ENCODE measurements around the gene EVC.

EVC gene

DNA sequence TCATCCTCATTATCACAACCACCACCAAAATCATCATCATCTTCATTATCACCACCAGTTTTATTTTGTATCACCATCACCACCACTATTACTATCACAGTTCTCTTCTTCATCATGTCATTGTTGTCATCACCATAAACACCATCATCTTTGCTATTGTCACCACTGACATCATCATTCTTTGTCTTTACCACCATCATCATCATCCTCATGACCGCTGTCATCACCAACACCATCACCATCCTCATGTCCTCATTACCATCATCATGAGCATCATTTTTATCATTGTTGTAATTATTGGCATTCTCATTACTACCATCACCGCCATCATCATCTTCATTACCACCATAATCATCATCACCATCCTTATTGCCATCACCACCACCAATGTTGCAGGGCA, 31.4 kb downstream of the EVC start:
- TF ChIP-seq, protein P1, sequence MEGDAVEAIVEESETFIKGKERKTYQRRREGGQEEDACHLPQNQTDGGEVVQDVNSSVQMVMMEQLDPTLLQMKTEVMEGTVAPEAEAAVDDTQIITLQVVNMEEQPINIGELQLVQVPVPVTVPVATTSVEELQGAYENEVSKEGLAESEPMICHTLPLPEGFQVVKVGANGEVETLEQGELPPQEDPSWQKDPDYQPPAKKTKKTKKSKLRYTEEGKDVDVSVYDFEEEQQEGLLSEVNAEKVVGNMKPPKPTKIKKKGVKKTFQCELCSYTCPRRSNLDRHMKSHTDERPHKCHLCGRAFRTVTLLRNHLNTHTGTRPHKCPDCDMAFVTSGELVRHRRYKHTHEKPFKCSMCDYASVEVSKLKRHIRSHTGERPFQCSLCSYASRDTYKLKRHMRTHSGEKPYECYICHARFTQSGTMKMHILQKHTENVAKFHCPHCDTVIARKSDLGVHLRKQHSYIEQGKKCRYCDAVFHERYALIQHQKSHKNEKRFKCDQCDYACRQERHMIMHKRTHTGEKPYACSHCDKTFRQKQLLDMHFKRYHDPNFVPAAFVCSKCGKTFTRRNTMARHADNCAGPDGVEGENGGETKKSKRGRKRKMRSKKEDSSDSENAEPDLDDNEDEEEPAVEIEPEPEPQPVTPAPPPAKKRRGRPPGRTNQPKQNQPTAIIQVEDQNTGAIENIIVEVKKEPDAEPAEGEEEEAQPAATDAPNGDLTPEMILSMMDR (IDR thresholded peaks at IDR 0.05; ENCODE audit: low read depth, low read length), result no peak
- no peaks in the 10 kb centered on the region for H3K9me3 ChIP-seq
- no peaks in the 10 kb centered on the region for H3K27me3 ChIP-seq
- DNase-seq, result no peak
- H3K4me3 ChIP-seq (ENCODE audit: low read depth, low read length), result no peak overlapping the region
- H3K36me3 ChIP-seq, result no peaks in the 10 kb centered on the region
- no peaks in the 10 kb centered on the region for H3K4me1 ChIP-seq

DNA sequence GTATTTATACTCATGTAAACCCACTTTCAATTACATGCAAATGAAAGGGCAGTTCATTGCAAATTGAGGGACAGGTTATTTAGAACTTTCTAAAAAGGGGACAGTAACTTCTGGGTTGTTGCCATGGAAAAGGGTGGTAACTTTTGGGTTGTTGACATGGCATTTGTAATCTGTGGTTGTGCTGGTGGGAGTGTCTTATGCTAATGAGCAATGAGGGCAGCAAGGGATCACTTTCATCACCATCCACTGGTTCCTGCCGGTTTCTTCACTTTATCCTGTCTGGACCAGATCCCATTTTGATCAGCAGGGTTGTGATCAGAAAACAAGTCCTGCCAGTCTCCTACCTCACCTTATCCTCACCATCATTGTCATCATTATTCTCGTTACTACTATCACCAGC, 32.0 kb downstream of the EVC start:
- H3K4me3 ChIP-seq (ENCODE audit: low read depth, low read length), result no peak overlapping the region
- DNase-seq, result no peak
- TF ChIP-seq, protein P1 (IDR thresholded peaks at IDR 0.05; ENCODE audit: low read depth, low read length), result no peak
- no peaks in the 10 kb centered on the region for H3K36me3 ChIP-seq
- no peaks in the 10 kb centered on the region for H3K9me3 ChIP-seq
- H3K4me1 ChIP-seq, result no peaks in the 10 kb centered on the region
- no peaks in the 10 kb centered on the region for H3K27me3 ChIP-seq

DNA sequence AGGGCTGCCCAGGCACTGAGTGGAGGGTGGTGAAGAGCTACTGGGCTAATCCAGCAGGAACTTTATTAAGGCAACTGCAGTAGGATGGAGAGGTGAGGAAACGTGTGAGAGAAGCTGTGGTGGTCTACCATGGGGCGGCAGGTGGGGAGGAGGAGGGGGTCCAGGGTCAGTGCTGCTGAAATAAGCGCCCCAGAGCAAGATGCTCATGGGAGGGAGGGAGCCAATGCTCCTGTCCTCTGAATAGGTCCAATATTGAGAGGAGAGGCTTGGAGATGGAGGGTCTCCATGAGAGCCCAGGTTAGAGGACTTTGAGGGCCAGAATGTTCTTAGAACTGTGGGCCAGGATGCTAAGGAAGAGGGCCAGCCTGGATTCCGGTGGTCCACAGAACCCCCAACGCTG, 35.2 kb downstream of the EVC start:
- Histone ChIP-seq H3K27me3 (no peaks in the 10 kb centered on the region), H3K4me3 (ENCODE audit: low read depth, low read length) (no peak overlapping the region), H3K36me3 (no peaks in the 10 kb centered on the region), H3K4me1 (no peaks in the 10 kb centered on the region), H3K9me3 (no peaks in the 10 kb centered on the region)
- no peak for DNase-seq
- TF ChIP-seq, protein P1 (IDR thresholded peaks at IDR 0.05; ENCODE audit: low read depth, low read length), result no peak

- Histone ChIP-seq H3K9me3 (no peaks in the 10 kb centered on the region), H3K27me3 (no peaks in the 10 kb centered on the region), H3K4me3 (ENCODE audit: low read depth, low read length) (no peak overlapping the region), H3K36me3 (no peaks in the 10 kb centered on the region), H3K4me1 (no peaks in the 10 kb centered on the region)
- no peak for DNase-seq
- TF ChIP-seq, protein P1 (IDR thresholded peaks at IDR 0.05; ENCODE audit: low read depth, low read length), result no peak
Measured at GRCh38 chr4:5746829-5747737, 36.1 kb downstream of the EVC start.

DNA sequence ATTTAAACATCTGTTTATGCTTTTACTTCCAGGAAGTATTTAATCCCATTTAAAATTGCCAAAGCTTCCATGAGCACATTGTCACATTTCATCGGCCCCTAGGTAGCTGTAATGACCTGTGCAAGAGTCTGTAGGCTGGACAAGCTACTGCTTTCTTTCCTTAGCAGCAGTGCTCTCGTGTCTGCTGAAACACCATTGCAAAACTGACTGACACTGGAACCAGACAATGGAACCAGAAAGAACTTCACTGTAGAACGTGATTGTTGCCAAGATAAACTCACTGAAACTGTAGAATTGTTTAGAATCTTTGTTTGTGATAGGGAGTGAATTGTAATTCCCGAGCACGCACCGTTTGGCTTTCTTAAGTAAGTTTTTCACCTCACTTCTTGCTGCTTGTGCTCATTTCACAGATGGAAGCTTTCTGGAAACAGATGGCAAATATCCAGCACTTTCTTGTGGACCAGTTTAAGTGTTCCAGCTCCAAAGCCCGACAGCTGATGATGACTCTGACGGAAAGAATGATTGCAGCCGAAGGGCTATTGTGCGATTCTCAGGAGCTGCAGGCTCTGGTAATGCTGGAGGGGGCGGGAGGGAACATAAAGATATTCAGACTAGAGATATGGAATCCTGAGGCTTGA, 36.9 kb downstream of the EVC start:
- DNase-seq, result no peak
- H3K27me3 ChIP-seq, result no peaks in the 10 kb centered on the region

More for the DNA sequence above, 36.9 kb downstream of the EVC start:
- Histone ChIP-seq H3K4me1 (no peaks in the 10 kb centered on the region), H3K36me3 (no peaks in the 10 kb centered on the region), H3K9me3 (no peaks in the 10 kb centered on the region), H3K4me3 (ENCODE audit: low read depth, low read length) (no peak overlapping the region)
- TF ChIP-seq, protein P1 (IDR thresholded peaks at IDR 0.05; ENCODE audit: low read depth, low read length), result no peak
